GM21786 (cell line): Measurements from ENCODE around the gene SLC19A2.
A peak's percentile ranks its signal among the peaks of the same experiment; 100 is the strongest.
"Not testable (repeated sequence)": the region's sequence is repeated elsewhere in the genome, so short reads cannot be mapped to it uniquely, and the experiment has no call there.

Experiments
- ATAC-seq: cut with Tn5 transposase; IDR thresholded peaks from one replicate; pipeline ENCODE4 v1.9.1; 2021; ENCODE audit not compliant: unreplicated experiment

The SLC19A2 gene, protein sequence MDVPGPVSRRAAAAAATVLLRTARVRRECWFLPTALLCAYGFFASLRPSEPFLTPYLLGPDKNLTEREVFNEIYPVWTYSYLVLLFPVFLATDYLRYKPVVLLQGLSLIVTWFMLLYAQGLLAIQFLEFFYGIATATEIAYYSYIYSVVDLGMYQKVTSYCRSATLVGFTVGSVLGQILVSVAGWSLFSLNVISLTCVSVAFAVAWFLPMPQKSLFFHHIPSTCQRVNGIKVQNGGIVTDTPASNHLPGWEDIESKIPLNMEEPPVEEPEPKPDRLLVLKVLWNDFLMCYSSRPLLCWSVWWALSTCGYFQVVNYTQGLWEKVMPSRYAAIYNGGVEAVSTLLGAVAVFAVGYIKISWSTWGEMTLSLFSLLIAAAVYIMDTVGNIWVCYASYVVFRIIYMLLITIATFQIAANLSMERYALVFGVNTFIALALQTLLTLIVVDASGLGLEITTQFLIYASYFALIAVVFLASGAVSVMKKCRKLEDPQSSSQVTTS

DNA sequence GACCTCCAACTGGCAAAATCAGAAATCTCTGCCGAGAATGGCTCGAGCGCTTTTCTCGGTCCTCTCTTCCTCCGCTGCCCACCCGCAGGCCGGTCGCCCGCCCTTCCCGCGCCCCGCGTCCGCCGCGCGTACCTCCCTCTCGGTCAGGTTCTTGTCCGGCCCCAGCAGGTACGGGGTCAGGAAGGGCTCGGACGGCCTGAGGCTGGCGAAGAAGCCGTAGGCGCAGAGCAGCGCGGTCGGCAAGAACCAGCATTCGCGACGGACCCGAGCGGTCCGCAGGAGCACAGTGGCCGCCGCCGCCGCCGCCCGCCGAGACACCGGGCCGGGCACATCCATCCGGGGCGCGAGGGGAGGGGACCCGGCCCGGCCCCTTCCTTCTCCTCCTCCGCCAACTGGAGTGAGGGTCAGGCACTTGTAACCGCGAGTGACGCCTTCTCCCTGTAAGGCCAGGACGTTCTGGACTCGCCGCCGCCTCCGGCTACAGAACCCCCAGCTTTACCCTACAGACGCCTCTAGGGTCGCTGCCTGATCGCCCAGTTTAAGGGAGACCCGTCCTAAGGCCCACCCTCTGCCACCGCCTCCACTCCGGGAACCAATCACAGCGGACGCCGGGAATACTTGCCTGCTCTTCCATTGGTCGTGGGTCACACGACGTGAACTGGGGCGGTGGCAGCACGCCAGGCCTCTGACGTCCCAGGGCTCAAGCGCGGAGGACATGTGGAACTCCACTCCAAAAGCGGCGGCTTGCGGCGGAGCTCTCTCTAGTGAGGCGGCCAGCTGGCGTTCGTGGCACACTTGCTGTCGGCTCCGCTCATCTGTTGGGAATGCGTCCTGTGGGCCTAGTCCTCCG is at the start of gene SLC19A2:
Gene SLC19A2, minus strand, starts transcription at position 514 of the 850 bp plus-strand sequence. Its CDS starts 178 bp downstream, at position 336.
- peak; percentile 98 for ATAC-seq

DNA sequence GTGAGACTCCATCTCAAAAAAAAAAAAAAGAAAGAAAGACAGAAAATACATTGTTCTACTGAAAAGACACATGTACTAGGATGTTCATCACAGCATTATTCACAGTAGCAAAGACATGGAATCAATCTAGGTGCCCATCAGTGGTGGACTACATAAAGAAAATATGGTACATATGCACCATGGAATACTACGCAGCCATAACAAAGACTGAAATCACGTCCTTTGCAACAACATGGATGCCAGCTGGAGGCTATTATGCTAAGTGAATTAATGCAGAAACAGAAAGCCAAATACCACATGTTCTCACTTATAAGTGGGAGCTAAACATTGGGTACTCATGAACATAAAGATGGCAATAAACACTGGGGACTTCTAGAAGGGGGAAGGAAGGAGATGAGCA is 48.9 kb upstream of the SLC19A2 start:
- ATAC-seq = no peak

DNA sequence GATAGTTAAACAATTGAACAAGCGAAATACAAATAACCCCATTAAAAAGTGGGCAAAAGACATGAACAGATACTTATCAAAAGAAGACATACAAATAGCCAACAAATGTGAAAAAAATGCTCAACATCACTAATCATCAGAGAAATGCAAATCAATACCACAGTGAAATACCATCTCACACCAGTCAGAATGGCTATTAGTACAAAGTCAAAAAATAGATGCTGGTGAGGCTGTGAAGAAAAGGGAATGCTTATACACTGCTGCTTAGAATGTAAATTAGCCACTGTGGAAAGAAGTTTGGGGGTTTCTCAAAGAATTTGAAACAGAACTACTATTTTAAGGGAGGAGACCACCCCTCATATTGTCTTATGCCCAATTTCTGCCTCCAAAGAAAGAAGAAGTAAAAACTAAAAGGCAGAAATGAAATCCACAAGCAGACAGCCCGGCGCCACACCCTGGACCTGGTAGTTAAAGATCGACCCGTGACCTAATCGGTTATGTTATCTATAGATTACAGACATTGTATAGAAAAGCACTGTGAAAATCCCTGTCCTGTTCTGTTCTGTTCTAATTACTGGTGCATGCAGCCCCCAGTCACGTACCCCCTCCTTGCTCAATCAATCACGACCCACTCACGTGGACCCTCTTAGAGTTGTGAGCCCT is 47.9 kb upstream of the SLC19A2 start:
- ATAC-seq = not testable (repeated sequence)

DNA sequence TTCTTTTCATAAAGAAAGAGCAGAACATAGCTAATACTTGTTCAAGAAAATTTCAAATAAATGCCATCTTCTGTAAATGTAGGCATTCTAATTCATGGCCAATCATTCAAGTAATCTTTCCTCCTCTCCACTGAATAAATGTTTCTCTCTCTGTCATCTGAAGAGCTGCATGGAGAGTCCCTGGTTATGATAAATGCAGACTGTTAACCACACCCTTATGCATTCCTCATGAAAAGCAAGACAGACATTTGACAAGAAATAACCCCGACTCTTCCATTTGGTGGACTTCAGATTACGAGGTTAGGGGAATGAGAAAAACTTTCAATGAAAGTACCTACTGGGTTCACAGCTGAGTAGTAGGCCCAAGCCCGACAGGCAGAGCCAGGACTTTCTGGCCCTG is 44.7 kb upstream of the SLC19A2 start:
- no peak for ATAC-seq

DNA sequence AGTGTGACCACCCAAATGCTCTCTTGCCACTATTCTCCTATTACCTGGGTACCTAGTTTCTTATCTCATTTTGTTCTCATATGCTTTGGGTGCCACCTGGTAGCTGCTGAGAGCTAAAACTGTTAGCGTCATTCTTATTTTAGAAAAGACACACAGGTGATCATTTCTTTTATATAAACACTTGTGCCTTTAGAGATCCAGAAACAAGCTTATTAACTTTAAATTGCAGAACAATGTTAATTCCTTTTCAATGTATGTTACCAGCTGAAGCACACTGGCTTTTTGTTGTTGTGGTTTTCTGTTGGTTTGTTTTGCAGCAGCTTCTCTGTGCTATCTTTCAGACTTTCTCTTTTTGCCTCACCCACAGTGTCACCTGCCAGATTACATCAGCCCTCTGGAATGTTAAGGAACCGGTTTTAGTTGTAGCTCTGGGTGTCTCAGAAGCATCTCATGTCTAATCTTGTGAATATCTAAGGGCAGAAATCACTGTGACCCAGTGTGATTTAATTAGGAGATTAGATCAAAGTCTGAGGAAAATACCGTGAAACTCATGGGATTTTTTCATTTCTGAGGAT is 43.4 kb upstream of the SLC19A2 start:
- no peak for ATAC-seq

DNA sequence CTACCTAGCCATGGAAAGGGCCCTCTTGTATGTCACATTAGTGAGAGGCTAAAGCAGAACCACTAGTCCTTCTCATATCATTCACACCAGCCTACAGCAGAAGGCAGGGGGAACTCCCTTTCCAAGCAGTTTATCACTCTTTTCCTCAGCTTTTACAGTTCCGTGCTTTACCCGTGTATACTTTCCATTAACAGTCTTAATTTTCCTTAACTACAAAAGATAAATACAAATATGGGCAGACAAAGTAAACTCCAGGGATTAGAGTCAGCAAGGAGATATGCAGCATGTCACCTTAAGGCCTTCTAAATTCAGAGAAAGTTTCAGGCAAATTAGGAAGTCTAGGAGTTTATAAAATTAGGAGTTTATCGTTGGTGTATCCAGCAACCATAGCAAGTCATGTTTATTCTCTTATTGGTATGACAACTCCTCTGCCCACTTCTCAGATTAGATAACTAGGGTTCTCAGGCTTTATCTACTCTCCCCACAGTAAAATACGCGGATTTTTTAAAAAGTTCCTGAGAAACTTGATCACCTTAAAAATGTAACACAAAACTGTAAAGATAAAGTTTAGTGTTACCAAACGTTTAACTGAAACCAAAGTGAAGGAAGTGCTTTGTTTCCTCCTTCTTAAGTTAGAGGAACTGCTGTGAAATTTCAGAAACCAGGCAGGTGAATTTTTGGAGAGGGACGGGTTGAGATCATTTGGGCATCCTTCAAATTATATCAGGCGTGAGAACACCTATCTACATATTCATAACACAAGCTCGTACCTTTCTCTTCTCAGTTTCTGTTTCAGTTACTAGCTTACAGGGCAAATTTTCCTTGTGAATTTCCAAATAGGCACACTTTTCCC is 42.7 kb upstream of the SLC19A2 start:
- no peak for ATAC-seq

DNA sequence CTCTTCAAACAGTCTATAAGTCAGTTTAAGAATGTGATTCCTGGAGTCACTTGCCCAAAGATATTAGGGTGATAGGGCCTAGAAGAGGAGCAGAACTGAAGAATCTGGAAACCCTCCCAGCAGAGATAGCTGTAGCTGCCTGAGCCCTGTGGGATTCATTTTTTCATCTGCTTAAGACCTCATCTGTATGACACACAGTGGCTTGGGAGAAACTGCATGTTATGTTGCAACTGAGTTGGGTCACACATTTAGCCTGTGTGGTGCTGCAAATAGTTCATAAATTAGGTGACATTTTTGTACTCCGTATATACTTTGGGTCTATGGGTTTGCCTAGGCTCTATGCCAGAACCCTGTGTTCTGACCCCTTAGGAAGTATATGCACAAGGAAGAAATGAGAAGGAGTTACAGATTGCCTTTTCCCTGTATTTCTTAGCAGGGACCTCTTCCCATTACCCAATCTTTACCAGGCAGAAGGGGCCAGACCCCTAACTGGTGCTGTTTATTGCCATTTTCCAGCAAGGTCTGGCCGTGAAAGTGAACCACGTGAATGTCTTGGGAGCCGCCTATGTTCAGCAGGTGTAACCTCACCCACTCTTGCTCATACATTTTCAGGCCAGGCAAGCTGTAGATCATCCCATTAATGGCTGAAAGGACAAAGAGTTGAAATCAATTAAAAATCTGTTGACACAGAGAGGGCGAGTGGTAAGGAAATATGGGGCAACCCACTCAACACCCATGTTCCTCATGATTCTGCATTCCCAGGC is 41.9 kb upstream of the SLC19A2 start:
- no peak for ATAC-seq

DNA sequence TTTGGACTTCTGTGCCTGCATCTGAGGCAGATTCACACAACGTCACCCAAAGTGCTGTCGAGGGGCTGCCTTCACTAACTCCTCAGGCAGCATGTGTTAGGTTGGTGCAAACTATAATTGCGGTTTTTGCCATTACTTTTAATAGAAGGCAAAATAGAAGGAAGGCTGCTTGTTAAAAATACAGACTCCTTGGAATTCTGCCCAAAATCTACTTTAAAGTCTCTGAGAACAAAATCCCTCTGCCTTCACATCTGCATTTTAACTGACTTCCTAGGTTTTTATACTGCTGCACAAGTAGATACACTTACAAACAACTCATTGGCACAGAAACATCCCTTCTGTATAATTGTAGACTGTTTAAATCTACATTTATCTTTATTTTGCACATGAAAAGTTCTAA is 41.3 kb upstream of the SLC19A2 start:
- no peak for ATAC-seq

DNA sequence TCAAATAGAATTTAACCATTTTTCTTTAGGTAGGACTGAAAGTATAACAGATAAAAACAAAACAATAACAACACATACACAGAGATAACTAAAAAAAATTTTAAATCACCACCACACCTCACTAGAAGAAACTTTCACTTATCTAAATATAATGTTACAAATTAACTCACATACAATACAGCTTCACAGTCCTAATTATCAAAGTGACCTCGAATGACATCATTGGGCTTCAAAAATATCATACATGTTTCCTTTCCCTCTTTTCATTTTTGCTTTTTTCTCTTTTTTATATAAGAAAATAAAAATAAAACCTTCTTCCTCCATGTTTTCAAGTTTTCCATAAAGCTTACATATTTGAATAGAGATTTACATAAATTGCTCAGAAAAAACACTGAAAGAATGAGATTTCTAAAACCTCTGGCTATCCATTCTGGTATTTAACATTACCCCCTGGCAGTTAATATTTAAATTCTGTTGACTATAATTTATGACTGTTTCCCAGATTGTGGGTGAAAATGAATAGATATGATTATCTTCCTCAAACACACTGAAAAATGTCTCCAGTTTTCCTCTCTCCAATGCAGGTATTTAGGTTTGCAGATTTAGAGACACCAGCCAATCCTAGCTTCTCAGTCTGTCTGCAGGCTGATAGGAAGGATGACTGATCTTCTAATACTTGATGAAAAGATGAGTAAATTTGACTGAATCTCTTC is 40.5 kb upstream of the SLC19A2 start:
- ATAC-seq = no peak

DNA sequence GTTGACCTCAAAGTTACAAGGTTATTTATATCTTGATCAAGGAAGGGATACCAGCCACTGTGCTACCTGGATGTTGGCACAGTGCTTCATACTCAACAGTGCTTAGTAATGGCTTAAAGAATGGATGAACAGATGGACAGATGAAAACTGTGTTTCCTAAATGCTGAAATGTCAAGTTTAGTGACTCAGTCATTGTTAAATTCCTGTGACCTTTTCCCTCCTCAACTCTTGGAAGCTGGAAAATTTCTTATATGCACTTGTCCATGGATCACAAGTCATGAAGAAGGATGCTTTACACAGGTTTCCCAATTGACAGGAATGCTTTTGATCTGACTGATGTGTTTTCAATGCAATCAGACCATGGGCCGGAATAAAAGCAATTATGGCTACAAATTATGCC is 39.6 kb upstream of the SLC19A2 start:
- ATAC-seq = no peak

DNA sequence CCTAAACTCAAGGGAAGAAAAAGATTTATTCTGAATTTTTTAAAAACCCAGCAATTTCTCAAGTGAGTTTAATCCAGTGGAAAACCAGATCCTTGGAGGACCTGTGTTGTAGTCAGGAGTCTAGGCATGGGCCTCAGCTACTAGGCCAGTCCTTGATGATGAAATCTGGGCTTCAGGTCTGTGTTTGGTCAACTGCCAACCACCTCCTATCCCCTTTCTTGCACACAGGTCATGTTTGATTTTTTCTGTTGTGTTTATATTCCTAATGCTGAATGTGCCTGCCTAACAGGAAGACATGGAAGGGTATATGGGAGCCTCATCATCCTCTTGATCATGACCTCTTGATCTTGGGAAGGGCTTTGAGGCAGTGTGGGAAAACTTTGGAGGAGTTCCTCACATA is 38.2 kb upstream of the SLC19A2 start:
- no peak for ATAC-seq

DNA sequence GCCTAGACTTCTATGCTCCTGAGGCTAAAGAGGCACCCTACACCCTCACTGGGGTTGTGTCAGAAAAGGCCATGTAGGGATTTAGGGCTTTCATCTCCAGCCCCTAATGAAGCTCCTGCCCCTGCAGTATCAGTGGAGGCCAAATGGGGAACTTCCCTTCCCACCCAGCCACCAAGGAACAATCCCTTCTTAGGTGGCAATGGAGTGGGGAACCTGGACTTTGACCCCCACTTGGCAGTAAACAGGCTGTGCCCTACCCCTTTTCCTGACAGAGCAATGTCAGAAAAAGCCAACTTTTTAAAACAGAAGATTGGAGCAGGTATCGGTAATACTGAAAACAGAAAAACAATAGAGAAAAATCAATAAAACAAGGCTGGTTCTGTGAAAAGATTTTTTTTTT is 35.5 kb upstream of the SLC19A2 start:
- ATAC-seq = no peak

DNA sequence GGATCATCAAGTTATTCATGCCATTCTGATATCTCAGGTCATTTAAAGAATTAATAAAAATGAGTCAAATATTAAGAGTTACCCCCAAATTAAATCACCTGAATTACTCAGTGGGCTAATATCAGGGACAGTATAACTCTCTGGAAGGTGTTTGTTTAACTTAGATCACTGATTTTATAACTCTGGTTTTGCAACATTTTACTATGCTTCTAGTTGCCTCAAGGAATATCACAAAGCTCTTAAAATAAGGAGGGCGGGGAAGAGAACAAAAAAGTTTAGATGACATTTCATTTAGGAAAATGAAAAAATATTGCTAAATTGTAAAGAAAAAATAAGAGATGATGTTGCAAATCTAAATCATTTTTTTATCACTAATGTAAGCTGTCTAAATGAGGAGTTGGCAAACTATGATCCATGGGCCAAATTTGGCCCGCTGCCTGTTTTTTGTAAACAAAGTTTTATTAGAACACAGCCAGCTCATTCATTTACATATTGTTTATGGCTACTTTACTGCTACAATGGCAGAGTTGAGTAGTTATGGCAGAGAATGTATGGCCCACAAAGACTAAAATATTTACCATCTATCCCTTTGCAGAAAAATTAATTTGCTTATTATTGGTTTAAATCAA is 31.9 kb upstream of the SLC19A2 start:
- no peak for ATAC-seq

DNA sequence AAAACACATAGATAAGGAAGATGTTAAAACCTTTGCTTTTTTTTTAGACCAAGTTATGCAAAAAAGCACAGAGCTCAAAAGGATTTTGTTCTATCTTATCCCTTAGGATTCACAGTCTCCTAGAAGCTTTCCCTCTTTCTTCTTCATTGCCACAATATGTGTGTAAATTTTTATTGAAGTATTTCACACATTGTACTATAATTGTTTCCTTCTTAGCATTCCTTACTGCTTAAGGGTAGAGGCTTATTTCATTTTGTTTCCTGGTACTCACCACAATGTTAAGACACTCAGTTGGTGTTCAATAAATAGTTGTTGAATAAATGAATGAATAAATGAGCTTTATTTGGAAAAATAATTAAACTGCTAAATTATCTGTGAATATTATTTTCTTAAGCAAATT is 29.9 kb upstream of the SLC19A2 start:
- ATAC-seq = no peak

DNA sequence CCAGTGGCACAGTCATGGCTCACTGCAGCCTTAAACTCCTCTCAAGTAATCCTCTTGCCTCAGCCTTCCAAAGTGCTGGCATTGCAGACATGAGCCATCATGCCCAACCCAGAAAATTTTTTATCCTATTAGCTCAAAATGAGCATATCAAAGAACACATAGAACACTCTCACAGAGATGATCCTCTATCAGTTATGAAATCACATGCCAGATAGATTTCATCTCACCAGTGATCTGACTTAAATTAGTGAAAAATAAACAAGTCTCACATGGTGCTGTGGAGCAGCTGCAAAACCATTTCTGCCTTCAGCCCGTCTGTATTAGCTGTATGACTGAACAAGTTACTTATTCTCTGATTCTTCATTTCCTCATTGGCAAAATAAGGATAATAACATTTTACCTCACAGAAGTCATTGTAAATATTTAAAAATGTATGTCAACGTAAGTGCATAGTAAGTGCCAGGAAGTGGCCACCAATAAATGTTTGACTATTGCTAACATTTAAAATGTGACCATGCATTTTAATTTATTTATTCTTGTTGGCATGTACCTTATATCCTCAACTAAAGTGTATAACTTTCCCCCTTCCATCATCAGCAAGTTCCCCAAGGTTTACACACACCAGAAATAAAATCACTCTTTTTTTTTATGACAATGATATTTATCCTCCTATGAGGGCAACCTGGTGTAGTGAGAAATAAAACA is 29.0 kb upstream of the SLC19A2 start:
- no peak for ATAC-seq

DNA sequence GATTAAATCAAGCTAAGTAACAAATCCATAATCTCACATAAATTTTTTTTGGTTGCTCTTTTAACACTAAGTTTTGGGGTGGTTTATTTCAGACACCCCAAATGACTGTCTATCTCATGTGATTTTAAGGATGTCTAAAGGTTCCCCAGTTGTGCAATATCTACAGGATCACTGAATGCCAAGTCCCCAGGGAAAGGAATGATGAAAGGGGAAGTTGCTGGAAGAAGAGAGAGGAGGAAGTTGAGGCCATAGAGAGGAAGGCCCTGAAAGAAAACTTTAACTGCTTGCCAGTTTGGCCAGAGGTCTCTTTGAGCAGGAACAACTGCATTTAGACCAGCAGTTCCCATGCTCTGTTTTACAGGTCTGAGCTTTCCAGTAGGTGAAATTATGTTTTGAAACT is 27.5 kb upstream of the SLC19A2 start:
- ATAC-seq = no peak

DNA sequence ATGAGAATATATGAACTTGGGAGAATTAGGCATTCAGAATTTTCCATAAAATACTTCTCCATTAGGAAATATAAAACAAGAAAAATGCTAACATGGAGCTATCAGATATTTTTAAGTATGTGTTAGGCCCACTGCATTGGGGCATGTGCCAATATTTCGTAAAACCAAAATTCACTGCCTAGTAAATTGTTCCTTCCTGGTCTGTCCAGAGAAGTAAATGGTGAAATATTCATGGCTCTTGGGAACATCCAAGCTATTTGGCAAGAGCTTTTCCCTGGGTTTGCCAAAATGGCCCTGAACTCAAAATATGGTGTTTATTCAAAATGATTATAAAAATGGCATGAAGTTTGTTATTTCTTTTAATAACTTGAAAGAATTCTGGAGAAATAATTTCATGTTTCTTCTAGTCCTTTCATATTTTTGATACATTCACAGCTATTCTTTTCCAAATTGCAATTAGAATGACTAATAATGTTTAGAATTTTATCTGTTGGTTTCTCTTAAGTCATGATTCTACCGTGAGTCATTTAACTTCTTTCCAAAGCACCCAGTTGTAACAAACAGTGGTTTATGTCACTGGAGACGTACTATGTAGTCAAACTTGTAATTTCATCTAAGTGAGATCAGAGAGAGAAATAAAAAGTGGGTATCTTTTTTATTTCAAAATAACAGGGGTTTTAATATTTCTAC is 25.7 kb upstream of the SLC19A2 start:
- ATAC-seq = no peak
